Erythroblast (primary cell): Measurements from ENCODE around the gene MERTK.
"Not testable (repeated sequence)": the region's sequence is repeated elsewhere in the genome, so short reads cannot be mapped to it uniquely, and the experiment has no call there.

Experiments
- DNase-seq, 2 experiments: peaks; one replicate each; lab custom pipeline; 2025; lab: John Stamatoyannopoulos, UW
- GATA1 ChIP-seq: IDR thresholded peaks from 2 replicates; pipeline ENCODE4 v1.6.1; 2011; ENCODE audit warnings: low read depth, mild to moderate bottlenecking, control low read depth, low read length, moderate library complexity
- POLR2A ChIP-seq: IDR thresholded peaks from 2 replicates; pipeline ENCODE4 v1.6.1; 2011; ENCODE audit warnings: mild to moderate bottlenecking, low read length

The MERTK gene

GRCh38 chr2:112048887-112049286, 150.5 kb downstream of the MERTK start:
- DNase-seq = peak; percentile 61 to 73
- TF ChIP-seq POLR2A (no peak), GATA1 (no peak)

GRCh38 chr2:112050316-112050715, 151.9 kb downstream of the MERTK start:
- no peak for TF ChIP-seq POLR2A
- no peak for TF ChIP-seq GATA1
- DNase-seq = no peak

- peak; percentile 97 to 99 for DNase-seq
- peak; percentile 57 for TF ChIP-seq POLR2A
- TF ChIP-seq GATA1 = no peak
Measured at GRCh38 chr2:112053917-112054846, 155.8 kb downstream of the MERTK start.

- peak; percentile 98 to 100 for DNase-seq
- TF ChIP-seq POLR2A (peak; percentile 68), GATA1 (no peak)
Measured at GRCh38 chr2:112054847-112055729, 156.7 kb downstream of the MERTK start, which contains the start of gene TMEM87B. Gene TMEM87B, plus strand, starts transcription at chr2:112055269. Its CDS starts 323 bp downstream, at chr2:112055592.

- TF ChIP-seq GATA1 = no peak
- no peak for TF ChIP-seq POLR2A
- DNase-seq = peak; percentile 61 to 62
Measured at GRCh38 chr2:112055730-112056625, 157.6 kb downstream of the MERTK start.

GRCh38 chr2:112056626-112056987, 158.2 kb downstream of the MERTK start:
- TF ChIP-seq GATA1 (no peak), POLR2A (no peak)
- no peak for DNase-seq

- TF ChIP-seq POLR2A (no peak), GATA1 (no peak)
- no peak for DNase-seq
Measured at GRCh38 chr2:112059671-112060070, 161.3 kb downstream of the MERTK start.

GRCh38 chr2:112061299-112061698, 162.9 kb downstream of the MERTK start:
- DNase-seq = no peak
- TF ChIP-seq GATA1 = no peak
- TF ChIP-seq POLR2A = no peak

- TF ChIP-seq POLR2A (no peak), GATA1 (no peak)
- no peak for DNase-seq
Measured at GRCh38 chr2:112061840-112062239, 163.4 kb downstream of the MERTK start.

GRCh38 chr2:112062894-112063293, 164.5 kb downstream of the MERTK start:
- DNase-seq = no peak
- no peak for TF ChIP-seq GATA1
- peak; percentile 14 for TF ChIP-seq POLR2A

GRCh38 chr2:112065486-112065885, 167.1 kb downstream of the MERTK start:
- no peak for TF ChIP-seq POLR2A
- no peak for TF ChIP-seq GATA1
- no peak for DNase-seq

GRCh38 chr2:112065966-112066365, 167.6 kb downstream of the MERTK start:
- no peak for TF ChIP-seq GATA1
- no peak for TF ChIP-seq POLR2A
- no peak for DNase-seq

GRCh38 chr2:112069794-112070193, 171.4 kb downstream of the MERTK start:
- DNase-seq = not testable (repeated sequence)
